Measurements from ENCODE around the gene PLPP3. TPM values are rescaled to one million over a fixed set of nuclear protein-coding genes. Genes with fewer than 3 reads are reported as not detected.

PLPP3 gene
- polyA plus RNA-seq, 1 of the 3 experiments (the other 2 are of a cell fraction): 32.2 TPM

DNA sequence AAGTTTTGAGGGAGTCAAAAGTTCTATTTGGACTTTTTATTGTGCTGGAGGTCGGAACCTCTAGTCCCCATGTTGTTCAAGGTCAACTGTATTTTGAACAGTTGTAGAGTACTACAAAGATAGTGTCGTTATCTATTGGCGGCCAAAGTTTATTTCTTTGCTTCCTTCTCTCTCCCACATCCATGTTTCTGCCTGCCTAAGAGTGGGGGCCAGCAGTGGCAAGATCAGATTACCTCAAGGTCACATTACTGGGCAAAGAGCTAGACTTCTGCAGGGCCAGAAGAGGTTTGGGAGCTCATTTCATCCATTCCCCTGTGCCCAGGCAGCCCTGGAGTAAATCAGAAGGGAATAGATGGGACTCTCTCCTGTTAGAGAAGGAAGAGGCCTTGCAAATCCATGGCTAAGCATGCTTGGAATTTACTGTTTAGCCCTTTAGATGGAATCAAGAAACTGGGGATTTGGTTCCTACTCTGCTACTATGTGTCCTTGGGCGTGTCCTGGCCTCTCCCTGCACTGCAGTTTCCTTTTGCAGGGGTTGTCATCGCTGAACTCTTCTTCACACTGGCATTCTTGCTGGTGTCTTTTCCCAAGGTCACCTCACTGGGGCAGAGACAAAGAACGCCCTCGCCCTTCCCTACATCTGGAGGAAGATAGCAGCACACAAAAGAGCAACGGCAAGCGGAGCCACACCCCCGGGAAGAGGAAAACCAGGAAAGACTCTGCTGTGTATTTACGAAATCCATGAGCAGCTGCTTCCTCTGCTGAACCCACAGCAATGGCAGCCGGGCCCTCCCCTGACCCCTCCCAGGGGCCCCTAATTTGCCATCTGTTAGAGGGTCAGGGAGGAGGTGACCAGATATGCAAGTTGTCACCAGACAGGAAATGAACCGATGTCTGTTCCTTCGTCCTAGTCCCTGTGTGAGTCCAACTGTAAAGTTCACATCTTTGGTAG is 73.3 kb downstream of the PLPP3 start:
- CTCF ChIA-PET: interaction anchor here (0.7 to 1.0 kb wide), 2 partner anchors 78 to 1130 kb away, joined by 3 read pairs; no protein-coding TSS in a partner anchor
- Histone ChIP-seq H3K9me2 (no peaks in the 10 kb centered on the region), H3K9me3 (no peaks in the 10 kb centered on the region), H3K4me1 (ENCODE audit: control insufficient read depth in 1 of 2, insufficient read depth in 2 of 2, low read depth in 1 of 2, low read length in 1 of 2) (peaks cover 0 to 41% of the 10 kb centered on the region in 2 experiments; a peak in 1 of 4 replicates), H3K9ac (no peak overlapping the region), H3K79me2 (ENCODE audit: insufficient read depth) (no peaks in the 10 kb centered on the region), H3K36me3 (replicated peaks in 1 of 2; ENCODE audit: control insufficient read depth in 1 of 2, insufficient read depth in 2 of 2, low read length in 1 of 2) (peaks cover 28 to 90% of the 10 kb centered on the region in 2 experiments), H4K20me1 (ENCODE audit: insufficient read depth) (no peaks in the 10 kb centered on the region), H3K27me3 (ENCODE audit: insufficient read depth) (no peaks in the 10 kb centered on the region), H2AFZ (ENCODE audit: low read depth) (no peak overlapping the region), H3K4me3 (ENCODE audit: low read depth in 2 of 2, low read length in 1 of 2) (no peak overlapping the region), H3K27ac (ENCODE audit: low read depth in 2 of 2, low read length in 1 of 2) (peak overlapping the region in 1 of 2 experiments; percentile 24; a peak in 2 of 4 replicates), H3F3A (replicated peaks; ENCODE audit: insufficient read depth) (no peaks in the 10 kb centered on the region), H3K4me2 (no peak overlapping the region)
- TF ChIP-seq RXRA (IDR thresholded peaks at IDR 0.05; ENCODE audit: borderline replicate concordance, low read depth) (no peak), MEF2A (IDR thresholded peaks at IDR 0.05; ENCODE audit: borderline replicate concordance, low read depth) (no peak), SMC3 (IDR thresholded peaks at IDR 0.05; ENCODE audit: low read depth, low read length) (no peak)
- TF ChIP-seq, protein P1, sequence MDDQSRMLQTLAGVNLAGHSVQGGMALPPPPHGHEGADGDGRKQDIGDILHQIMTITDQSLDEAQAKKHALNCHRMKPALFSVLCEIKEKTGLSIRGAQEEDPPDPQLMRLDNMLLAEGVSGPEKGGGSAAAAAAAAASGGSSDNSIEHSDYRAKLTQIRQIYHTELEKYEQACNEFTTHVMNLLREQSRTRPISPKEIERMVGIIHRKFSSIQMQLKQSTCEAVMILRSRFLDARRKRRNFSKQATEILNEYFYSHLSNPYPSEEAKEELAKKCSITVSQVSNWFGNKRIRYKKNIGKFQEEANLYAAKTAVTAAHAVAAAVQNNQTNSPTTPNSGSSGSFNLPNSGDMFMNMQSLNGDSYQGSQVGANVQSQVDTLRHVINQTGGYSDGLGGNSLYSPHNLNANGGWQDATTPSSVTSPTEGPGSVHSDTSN (IDR thresholded peaks at IDR 0.05): no peak
- POLR2A ChIA-PET: no interaction called here
- no peak for DNase-seq
- 97% methylated on average over 8 of the region's 14 CpGs for WGBS (ENCODE audit: low lambda C conversion rate)

DNA sequence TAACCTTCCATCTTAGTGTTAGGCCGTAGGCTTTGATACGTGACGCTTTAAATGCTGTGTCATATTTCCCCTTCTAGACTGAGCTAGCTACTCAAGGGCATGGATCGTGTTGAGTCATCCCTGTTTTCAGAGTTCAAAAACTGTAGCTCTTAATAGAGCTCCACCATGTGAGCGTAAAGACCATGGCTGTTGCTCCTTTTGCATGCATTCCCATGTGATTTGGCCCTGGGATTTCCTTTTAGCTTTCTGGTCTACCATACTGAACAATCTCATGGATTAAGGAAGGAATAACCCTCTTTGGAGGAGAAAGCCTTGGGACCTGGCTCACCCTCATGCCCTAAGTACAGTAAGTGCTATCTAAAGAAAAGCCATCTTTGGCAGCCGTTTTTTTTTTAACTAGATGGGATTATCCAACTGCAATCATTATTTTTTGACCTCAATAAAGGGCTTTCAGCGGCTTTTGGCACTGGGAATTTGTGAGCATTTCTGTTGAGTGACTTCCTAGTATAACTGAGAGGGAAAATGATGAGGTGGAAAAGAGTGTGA is 76.6 kb downstream of the PLPP3 start:
- Histone ChIP-seq H3K9me3 (no peaks in the 10 kb centered on the region), H2AFZ (ENCODE audit: low read depth) (no peak overlapping the region), H3F3A (replicated peaks; ENCODE audit: insufficient read depth) (no peaks in the 10 kb centered on the region), H3K4me3 (ENCODE audit: low read depth in 2 of 2, low read length in 1 of 2) (no peak overlapping the region), H3K9ac (no peak overlapping the region), H3K79me2 (ENCODE audit: insufficient read depth) (no peaks in the 10 kb centered on the region), H4K20me1 (ENCODE audit: insufficient read depth) (no peaks in the 10 kb centered on the region), H3K36me3 (replicated peaks in 1 of 2; ENCODE audit: control insufficient read depth in 1 of 2, insufficient read depth in 2 of 2, low read length in 1 of 2) (peaks cover 32 to 78% of the 10 kb centered on the region in 2 experiments), H3K4me2 (no peak overlapping the region), H3K4me1 (ENCODE audit: control insufficient read depth in 1 of 2, insufficient read depth in 2 of 2, low read depth in 1 of 2, low read length in 1 of 2) (peaks cover 0 to 37% of the 10 kb centered on the region in 2 experiments; a peak in 2 of 4 replicates), H3K27ac (ENCODE audit: low read depth in 2 of 2, low read length in 1 of 2) (no peak overlapping the region; a peak in 1 of 4 replicates), H3K27me3 (ENCODE audit: insufficient read depth) (no peaks in the 10 kb centered on the region), H3K9me2 (no peaks in the 10 kb centered on the region)
- POLR2A ChIA-PET: no interaction called here
- WGBS (ENCODE audit: low lambda C conversion rate): 93% methylated on average over 7 of the region's 7 CpGs
- TF ChIP-seq, protein P2, sequence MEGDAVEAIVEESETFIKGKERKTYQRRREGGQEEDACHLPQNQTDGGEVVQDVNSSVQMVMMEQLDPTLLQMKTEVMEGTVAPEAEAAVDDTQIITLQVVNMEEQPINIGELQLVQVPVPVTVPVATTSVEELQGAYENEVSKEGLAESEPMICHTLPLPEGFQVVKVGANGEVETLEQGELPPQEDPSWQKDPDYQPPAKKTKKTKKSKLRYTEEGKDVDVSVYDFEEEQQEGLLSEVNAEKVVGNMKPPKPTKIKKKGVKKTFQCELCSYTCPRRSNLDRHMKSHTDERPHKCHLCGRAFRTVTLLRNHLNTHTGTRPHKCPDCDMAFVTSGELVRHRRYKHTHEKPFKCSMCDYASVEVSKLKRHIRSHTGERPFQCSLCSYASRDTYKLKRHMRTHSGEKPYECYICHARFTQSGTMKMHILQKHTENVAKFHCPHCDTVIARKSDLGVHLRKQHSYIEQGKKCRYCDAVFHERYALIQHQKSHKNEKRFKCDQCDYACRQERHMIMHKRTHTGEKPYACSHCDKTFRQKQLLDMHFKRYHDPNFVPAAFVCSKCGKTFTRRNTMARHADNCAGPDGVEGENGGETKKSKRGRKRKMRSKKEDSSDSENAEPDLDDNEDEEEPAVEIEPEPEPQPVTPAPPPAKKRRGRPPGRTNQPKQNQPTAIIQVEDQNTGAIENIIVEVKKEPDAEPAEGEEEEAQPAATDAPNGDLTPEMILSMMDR (IDR thresholded peaks at IDR 0.05): no peak
- TF ChIP-seq, protein P3, sequence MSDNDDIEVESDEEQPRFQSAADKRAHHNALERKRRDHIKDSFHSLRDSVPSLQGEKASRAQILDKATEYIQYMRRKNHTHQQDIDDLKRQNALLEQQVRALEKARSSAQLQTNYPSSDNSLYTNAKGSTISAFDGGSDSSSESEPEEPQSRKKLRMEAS (IDR thresholded peaks at IDR 0.05; ENCODE audit: low read depth): no peak
- TF ChIP-seq, protein P1 (IDR thresholded peaks at IDR 0.05): no peak
- TF ChIP-seq ELF1 (IDR thresholded peaks at IDR 0.05) (no peak), RAD21 (IDR thresholded peaks at IDR 0.05; ENCODE audit: low read length) (no peak)
- no peak for DNase-seq
- CTCF ChIA-PET: interaction anchor here (0.9 to 1.5 kb wide), 3 partner anchors 17 to 82 kb away, joined by 3 to 4 read pairs (median 3); no protein-coding TSS in a partner anchor

Measured in SK-N-SH (cell line).